H9 (cell line): ENCODE measurements around the gene PIEZO2. TPM values are rescaled to one million over a fixed set of nuclear protein-coding genes. Genes with fewer than 3 reads are reported as not detected.

Experiments used
- DNase-seq: peaks from one replicate; pipeline ENCODE4 v3.0.0-alpha.2; 2017
- H2AFZ ChIP-seq: one replicate; pipeline ENCODE4 v1.6.1; 2013; ENCODE audit warnings: mild to moderate bottlenecking, low read length, control low read depth, moderate library complexity
- H2AK5ac ChIP-seq: 2 replicates; pipeline ENCODE4 v1.6.1; 2013; ENCODE audit warnings: low read length, control low read depth, mixed read lengths; ENCODE audit not compliant: insufficient read length
- H2BK120ac ChIP-seq: one replicate; pipeline ENCODE4 v1.6.1; 2013; ENCODE audit warnings: low read depth, mild to moderate bottlenecking, low read length, control low read depth, inconsistent platforms; ENCODE audit not compliant: poor library complexity, severe bottlenecking
- H2BK12ac ChIP-seq: 2 replicates; pipeline ENCODE4 v1.6.1; 2013; ENCODE audit warnings: low read length, control low read depth, mixed read lengths, low read depth; ENCODE audit not compliant: insufficient read length
- H2BK15ac ChIP-seq: 2 replicates; pipeline ENCODE4 v1.6.1; 2013; ENCODE audit warnings: low read depth, low read length, control low read depth
- H2BK20ac ChIP-seq: one replicate; pipeline ENCODE4 v1.6.1; 2013; ENCODE audit warnings: low read depth, mild to moderate bottlenecking, low read length, control low read depth, inconsistent platforms; ENCODE audit not compliant: poor library complexity, severe bottlenecking
- H2BK5ac ChIP-seq: 2 replicates; pipeline ENCODE4 v1.6.1; 2013; ENCODE audit warnings: low read length, control low read depth, mixed read lengths; ENCODE audit not compliant: insufficient read length
- H3K14ac ChIP-seq: 2 replicates; pipeline ENCODE4 v1.6.1; 2013; ENCODE audit warnings: low read length, control low read depth; ENCODE audit not compliant: insufficient read depth
- H3K18ac ChIP-seq: 2 replicates; pipeline ENCODE4 v1.6.1; 2013; ENCODE audit warnings: low read depth, mild to moderate bottlenecking, mixed read lengths, low read length, control low read depth; ENCODE audit not compliant: insufficient read length
- H3K23ac ChIP-seq: 2 replicates; pipeline ENCODE4 v1.6.1; 2013; ENCODE audit warnings: low read length, control low read depth, mixed read lengths, low read depth; ENCODE audit not compliant: insufficient read length
- H3K23me2 ChIP-seq: 2 replicates; pipeline ENCODE4 v1.6.1; 2013; ENCODE audit warnings: low read depth, mild to moderate bottlenecking, mixed read lengths, low read length, control low read depth; ENCODE audit not compliant: insufficient read length, poor library complexity, severe bottlenecking
- H3K27ac ChIP-seq: 2 replicates; pipeline ENCODE4 v1.5.1; 2013; ENCODE audit warnings: low read length, control low read depth, mixed read lengths, low read depth; ENCODE audit not compliant: insufficient read length
- H3K27me3 ChIP-seq: 2 replicates; pipeline ENCODE4 v1.6.1; 2013; ENCODE audit warnings: low read length, control low read depth, inconsistent platforms; ENCODE audit not compliant: insufficient read depth
- H3K4ac ChIP-seq: 2 replicates; pipeline ENCODE4 v1.6.1; 2013; ENCODE audit warnings: low read depth, mild to moderate bottlenecking, control low read depth, inconsistent platforms, low read length, moderate library complexity
- H3K4me1 ChIP-seq: 2 replicates; pipeline ENCODE4 v1.6.1; 2013; ENCODE audit warnings: low read length, control low read depth, inconsistent platforms; ENCODE audit not compliant: insufficient read depth
- H3K4me2 ChIP-seq: 2 replicates; pipeline ENCODE4 v1.6.1; 2013; ENCODE audit warnings: low read length, control low read depth, mixed read lengths; ENCODE audit not compliant: insufficient read length, insufficient read depth
- H3K56ac ChIP-seq: 2 replicates; pipeline ENCODE4 v1.6.1; 2013; ENCODE audit warnings: low read depth, mild to moderate bottlenecking, mixed read lengths, low read length, control low read depth; ENCODE audit not compliant: insufficient read length
- H3K79me1 ChIP-seq: 2 replicates; pipeline ENCODE4 v1.6.1; 2013; ENCODE audit warnings: low read depth, mild to moderate bottlenecking, moderate library complexity, low read length, control low read depth, inconsistent platforms; ENCODE audit not compliant: insufficient read depth, poor library complexity, severe bottlenecking
- H3K79me2 ChIP-seq: 2 replicates; pipeline ENCODE4 v1.6.1; 2013; ENCODE audit warnings: low read length, control low read depth, inconsistent platforms; ENCODE audit not compliant: insufficient read depth
- H3K9ac ChIP-seq: 2 replicates; pipeline ENCODE4 v1.6.1; 2013; ENCODE audit warnings: low read length, control low read depth, mixed read lengths; ENCODE audit not compliant: insufficient read length; ENCODE audit errors: extremely low read depth
- H3K9me3 ChIP-seq: one replicate; pipeline ENCODE4 v1.6.1; 2013; ENCODE audit warnings: low read depth, low read length, inconsistent platforms; ENCODE audit not compliant: control insufficient read depth
- H3T11ph ChIP-seq: one replicate; pipeline ENCODE4 v1.6.1; 2013; ENCODE audit warnings: mild to moderate bottlenecking, low read length, control low read depth, inconsistent platforms
- H4K20me1 ChIP-seq: one replicate; pipeline ENCODE4 v1.6.1; 2013; ENCODE audit not compliant: control insufficient read depth, insufficient read length, insufficient read depth
- H4K5ac ChIP-seq: 2 replicates; pipeline ENCODE4 v1.6.1; 2013; ENCODE audit warnings: low read depth, mild to moderate bottlenecking, mixed read lengths, low read length, control low read depth; ENCODE audit not compliant: insufficient read length
- H4K8ac ChIP-seq: replicated peaks from 2 replicates; pipeline ENCODE4 v1.6.1; 2013; ENCODE audit warnings: low read length, control low read depth, mixed read lengths, low read depth; ENCODE audit not compliant: insufficient read length
- H4K91ac ChIP-seq: 2 replicates; pipeline ENCODE4 v1.6.1; 2013; ENCODE audit warnings: low read depth, mild to moderate bottlenecking, moderate library complexity, mixed read lengths, low read length, control low read depth; ENCODE audit not compliant: insufficient read length
- H3K27ac Mint-ChIP-seq, 3 experiments: 2 replicates in 2 of 3; 3 replicates in 1 of 3; pipeline ENCODE4 v1.8.0; 2020 to 2021; ENCODE audit warnings: mixed read lengths in 3 of 3, mild to moderate bottlenecking in 1 of 3, moderate library complexity in 1 of 3
- H3K27me3 Mint-ChIP-seq: 2 replicates; pipeline ENCODE4 v1.8.0; 2021; ENCODE audit warnings: low read depth, mild to moderate bottlenecking, moderate library complexity, mixed read lengths
- H3K36me3 Mint-ChIP-seq, 3 experiments: 2 replicates in 2 of 3; 3 replicates in 1 of 3; pipeline ENCODE4 v1.8.0; 2020 to 2021; ENCODE audit warnings: low read depth in 3 of 3, mixed read lengths in 3 of 3; ENCODE audit not compliant: insufficient read depth in 1 of 3
- H3K4me1 Mint-ChIP-seq, 2 experiments: 2 replicates each; pipeline ENCODE4 v1.8.0; 2020; ENCODE audit warnings: mixed read lengths in 2 of 2
- H3K4me3 Mint-ChIP-seq, 2 experiments: 2 replicates in 1 of 2; 3 replicates in 1 of 2; pipeline ENCODE4 v1.8.0; 2020 to 2021; ENCODE audit warnings: mild to moderate bottlenecking in 2 of 2, mixed read lengths in 2 of 2, moderate library complexity in 1 of 2
- H3K9me3 Mint-ChIP-seq, 2 experiments: 2 replicates in 1 of 2; 3 replicates in 1 of 2; pipeline ENCODE4 v1.8.0; 2020; ENCODE audit warnings: mild to moderate bottlenecking in 2 of 2, mixed read lengths in 2 of 2, moderate library complexity in 1 of 2
- CTCF ChIP-seq: fragments of 200-600 bp; sonication (generic); conservative IDR thresholded peaks from 3 replicates; pipeline ENCODE4 v1.8.0; 2021; ENCODE audit warnings: antibody characterized with exemption, mild to moderate bottlenecking
- WGBS: extraction: QIAGEN DNeasy Blood & Tissue Kit; methylation state at CpG from one replicate; pipeline ENCODE4 v1.1.7; 2013; ENCODE audit warnings: missing lambda C conversion rate, low lambda C conversion rate, mixed read lengths; ENCODE audit not compliant: insufficient read length; ENCODE audit errors: extremely low coverage; 5-methylcytosine and 5-hydroxymethylcytosine counted together
- total RNA-seq: library from RNA; stranded (reverse); gene quantifications from 2 replicates; pipeline ENCODE4 v1.2.1, GENCODE V29; 2021

The PIEZO2 gene
- total RNA-seq, 1 experiment from 2014 or later: 3.9 TPM

- Histone ChIP-seq H4K91ac (no peak overlapping the region), H3K4me2 (no peak overlapping the region), H3K56ac (no peak overlapping the region), H3K4me1 (no peaks in the 10 kb centered on the region), H3K4ac (no peak overlapping the region), H2BK20ac (no peak overlapping the region), H3K23me2 (no peaks in the 10 kb centered on the region), H3T11ph (no peak overlapping the region), H4K20me1 (no peaks in the 10 kb centered on the region), H2AK5ac (no peak overlapping the region), H2BK5ac (no peak overlapping the region), H3K79me1 (no peaks in the 10 kb centered on the region), H3K14ac (no peak overlapping the region; the same call in 1 of the 2 replicates), H2AFZ (no peak overlapping the region), H3K18ac (no peak overlapping the region), H2BK12ac (no peak overlapping the region), H4K8ac (no peak overlapping the region), H3K79me2 (no peaks in the 10 kb centered on the region), H4K5ac (no peak overlapping the region), H3K23ac (no peak overlapping the region), H3K27ac (no peak overlapping the region), H2BK120ac (no peak overlapping the region), H3K27me3 (no peaks in the 10 kb centered on the region), H2BK15ac (no peak overlapping the region), H3K9ac (no peak overlapping the region), H3K9me3 (no peaks in the 10 kb centered on the region)
- no peaks in the 10 kb centered on the region; a peak in 1 of 7 replicates for H3K36me3 Mint-ChIP-seq
- no peaks in the 10 kb centered on the region for H3K9me3 Mint-ChIP-seq
- H3K27ac Mint-ChIP-seq: no peak overlapping the region
- H3K4me1 Mint-ChIP-seq: peaks cover 4 to 5% of the 10 kb centered on the region in 2 experiments; a peak in 1 of 4 replicates
- no peak overlapping the region for H3K4me3 Mint-ChIP-seq
- no peak for TF ChIP-seq CTCF
- no CpG with 5 or more reads among the region's 5 CpGs for WGBS
- H3K27me3 Mint-ChIP-seq: no peaks in the 10 kb centered on the region
- no peak for DNase-seq
Observed at GRCh38 chr18:10953672-10954071, 195.7 kb downstream of the PIEZO2 start.
